Upper lobe of left lung (tissue), 6 donors: ENCODE data around the gene PPP1R14B. TPM values are rescaled to one million over a fixed set of nuclear protein-coding genes. Genes with fewer than 3 reads are reported as not detected.

Experiments
- ATAC-seq, 2 donors: fragments of 200-7000 bp; cut with Tn5 transposase; one replicate each; pipeline ENCODE4 v1.9.1; 2022; ENCODE audit warnings: mild to moderate bottlenecking in 2 of 2, moderate library complexity in 2 of 2; ENCODE audit not compliant: low FRiP score in 2 of 2
- DNase-seq, 2 donors: peaks; one replicate each; pipeline ENCODE4 v3.0.0-alpha.2; 2019 to 2020
- H3K27ac ChIP-seq, 4 donors: fragments of 200-600 bp; sonication (generic); one replicate each; pipeline ENCODE4 v1.5.1; 2016 to 2019
- H3K27me3 ChIP-seq, 4 donors: fragments of 200-600 bp; sonication (generic); one replicate each; pipeline ENCODE4 v1.5.1; 2017 to 2019
- H3K36me3 ChIP-seq, 4 donors: fragments of 200-600 bp; sonication (generic); one replicate each; pipeline ENCODE4 v1.5.1; 2016 to 2019
- H3K4me1 ChIP-seq, 4 donors: fragments of 200-600 bp; sonication (generic); one replicate each; pipeline ENCODE4 v1.5.1; 2018 to 2019
- H3K4me3 ChIP-seq, 4 donors: fragments of 200-600 bp; sonication (generic); one replicate each; pipeline ENCODE4 v1.5.1; 2017 to 2019; ENCODE audit warnings: mild to moderate bottlenecking in 2 of 4, moderate library complexity in 1 of 4
- H3K9me3 ChIP-seq, 4 donors: fragments of 200-600 bp; sonication (generic); one replicate each; pipeline ENCODE4 v1.5.1; 2018 to 2019
- CTCF ChIP-seq, 6 experiments: fragments of 450-650 bp in 4 of 6; fragments of 200-600 bp in 2 of 6; sonication (generic) in 2 of 6; IDR thresholded peaks; one replicate each; pipeline ENCODE4 v1.5.1; 2016 to 2019; ENCODE audit warnings: antibody characterized with exemption in 6 of 6
- EP300 ChIP-seq, 4 donors: sonication (generic); formaldehyde crosslinking; IDR thresholded peaks; one replicate each; pipeline ENCODE4 v1.5.1; 2017; ENCODE audit warnings: antibody characterized with exemption in 4 of 4, control low read depth in 2 of 4
- POLR2A ChIP-seq, 4 donors: fragments of 450-650 bp; IDR thresholded peaks; one replicate each; pipeline ENCODE4 v1.5.1; 2016 to 2017; ENCODE audit warnings: antibody characterized with exemption in 4 of 4, mild to moderate bottlenecking in 2 of 4
- POLR2AphosphoS5 ChIP-seq, 2 donors: sonication (generic); formaldehyde crosslinking; IDR thresholded peaks; one replicate each; pipeline ENCODE4 v1.5.1; 2017; ENCODE audit warnings: antibody characterized with exemption in 2 of 2
- WGBS, 2 donors: methylation state at CpG; one replicate each; pipeline ENCODE4 v1.1.5; 2017 to 2018; 5-methylcytosine and 5-hydroxymethylcytosine counted together
- total RNA-seq, 6 donors: library from RNA; depleted of rRNA in 4 of 6; stranded (reverse); fragments of >200 nt in 4 of 6; gene quantifications; one replicate each; pipeline versions ENCODE4 v1.1.0 to v1.2.1, GENCODE V29; 2016 to 2021
- donor health status: DM: no; HTN: no; CAD: no; lungs with moderate emphysema.
- donor health status: DM: no; HTN: yes; CAD: no; lungs with severe emphysema.

Gene PPP1R14B
- total RNA-seq, 6 donors from 2014 or later: 51.4 to 118 (median 60.3) TPM

GRCh38 chr11:64232967-64233315, 13.8 kb downstream of the PPP1R14B start:
- 84 to 87% methylated on average over 8 of the region's 8 CpGs for WGBS, 2 donors
- Histone ChIP-seq H3K27me3 (no peaks in the 10 kb centered on the region), H3K4me1 (peaks cover 44 to 74% (median 58%) of the 10 kb centered on the region in 4 donors), H3K27ac (peak overlapping the region in 2 of 4 donors; percentile 12 to 27), H3K9me3 (no peaks in the 10 kb centered on the region), H3K4me3 (no peak overlapping the region), H3K36me3 (peaks cover 0 to 8% (median 2%) of the 10 kb centered on the region in 4 donors)
- ATAC-seq: no peak
- TF ChIP-seq CTCF (IDR thresholded peaks at IDR 0.05): no peak
- no peak for DNase-seq

- peak overlapping the region in 3 of 4 donors; percentile 5 to 27 (median 12) for H3K27ac ChIP-seq
- peaks cover 0 to 3% (median 0%) of the 10 kb centered on the region in 4 donors for H3K36me3 ChIP-seq
- H3K27me3 ChIP-seq: no peaks in the 10 kb centered on the region
- 88 to 91% methylated on average over 5 to 15 of the region's 15 CpGs for WGBS, 2 donors
- TF ChIP-seq POLR2AphosphoS5 (IDR thresholded peaks at IDR 0.05) (no peak), EP300 (IDR thresholded peaks at IDR 0.05) (no peak), POLR2A (IDR thresholded peaks at IDR 0.05) (no peak), CTCF (IDR thresholded peaks at IDR 0.05) (no peak)
- DNase-seq (peak in 1 of 2 donors; percentile 50), ATAC-seq (no peak)
- no peaks in the 10 kb centered on the region for H3K9me3 ChIP-seq
- H3K4me3 ChIP-seq: no peak overlapping the region
- peaks cover 46 to 72% (median 57%) of the 10 kb centered on the region in 4 donors for H3K4me1 ChIP-seq
Measured at GRCh38 chr11:64232182-64232966, 14.4 kb downstream of the PPP1R14B start.

GRCh38 chr11:64231546-64231945, 15.2 kb downstream of the PPP1R14B start:
- Histone ChIP-seq H3K4me3 (no peak overlapping the region), H3K36me3 (no peaks in the 10 kb centered on the region), H3K4me1 (peaks cover 55 to 77% (median 62%) of the 10 kb centered on the region in 4 donors), H3K9me3 (no peaks in the 10 kb centered on the region), H3K27ac (peak overlapping the region in 2 of 4 donors; percentile 5 to 19), H3K27me3 (no peaks in the 10 kb centered on the region)
- DNase-seq (no peak), ATAC-seq (no peak)
- no peak for TF ChIP-seq CTCF (IDR thresholded peaks at IDR 0.05)
- WGBS, 2 donors: 84 to 88% methylated on average over 7 of the region's 7 CpGs

- no peak for TF ChIP-seq EP300 (IDR thresholded peaks at IDR 0.05)
- TF ChIP-seq POLR2AphosphoS5 (IDR thresholded peaks at IDR 0.05): no peak
- no peak for TF ChIP-seq CTCF (IDR thresholded peaks at IDR 0.05)
- no peak for TF ChIP-seq POLR2A (IDR thresholded peaks at IDR 0.05)
- H3K36me3 ChIP-seq: no peaks in the 10 kb centered on the region
- peak overlapping the region; percentile 31 to 93 (median 72) for H3K4me3 ChIP-seq
- no peaks in the 10 kb centered on the region for H3K9me3 ChIP-seq
- no peaks in the 10 kb centered on the region for H3K27me3 ChIP-seq
- WGBS, 2 donors: 5% methylated on average over 5 to 8 of the region's 8 CpGs
- DNase-seq: no peak
- H3K4me1 ChIP-seq: peaks cover 55 to 75% (median 63%) of the 10 kb centered on the region in 4 donors
- H3K27ac ChIP-seq: peak overlapping the region; percentile 87 to 96 (median 90)
- ATAC-seq: no peak
Measured at GRCh38 chr11:64230985-64231365, 15.8 kb downstream of the PPP1R14B start.
